Activated T-helper 17 cell treated with anti-CD3 and anti-CD28 coated beads, Interleukin-2, amount 50 U/mL, for 72 hours (primary cell): ENCODE results near the gene PITPNM3. TPM values are rescaled to one million over a fixed set of nuclear protein-coding genes. Genes with fewer than 3 reads are reported as not detected.

Experiments
- ATAC-seq: fragments of 150-1000 bp; cut with Tn5 transposase; replicated peaks from 2 replicates; pipeline ENCODE4 v1.10.0; 2021; ENCODE audit warnings: mild to moderate bottlenecking, moderate library complexity
- H3K27ac Mint-ChIP-seq: one replicate; pipeline ENCODE4 v1.8.0; 2022; ENCODE audit warnings: mixed read lengths
- H3K27me3 Mint-ChIP-seq: one replicate; pipeline ENCODE4 v1.8.0; 2022; ENCODE audit warnings: mixed read lengths
- H3K36me3 Mint-ChIP-seq: one replicate; pipeline ENCODE4 v1.8.0; 2022; ENCODE audit warnings: low read depth, mild to moderate bottlenecking, mixed read lengths
- H3K4me1 Mint-ChIP-seq: one replicate; pipeline ENCODE4 v1.8.0; 2022; ENCODE audit warnings: mixed read lengths
- H3K4me3 Mint-ChIP-seq: one replicate; pipeline ENCODE4 v1.8.0; 2022; ENCODE audit warnings: mild to moderate bottlenecking, mixed read lengths
- H3K9me3 Mint-ChIP-seq: one replicate; pipeline ENCODE4 v1.8.0; 2022; ENCODE audit warnings: mixed read lengths
- total RNA-seq, 2 donors: library from RNA; stranded (reverse); gene quantifications; one replicate each; pipeline ENCODE4 v1.2.3, GENCODE V29; 2022

Gene PITPNM3
- total RNA-seq, 2 donors from 2014 or later: 0.73 to 1.4 TPM

DNA sequence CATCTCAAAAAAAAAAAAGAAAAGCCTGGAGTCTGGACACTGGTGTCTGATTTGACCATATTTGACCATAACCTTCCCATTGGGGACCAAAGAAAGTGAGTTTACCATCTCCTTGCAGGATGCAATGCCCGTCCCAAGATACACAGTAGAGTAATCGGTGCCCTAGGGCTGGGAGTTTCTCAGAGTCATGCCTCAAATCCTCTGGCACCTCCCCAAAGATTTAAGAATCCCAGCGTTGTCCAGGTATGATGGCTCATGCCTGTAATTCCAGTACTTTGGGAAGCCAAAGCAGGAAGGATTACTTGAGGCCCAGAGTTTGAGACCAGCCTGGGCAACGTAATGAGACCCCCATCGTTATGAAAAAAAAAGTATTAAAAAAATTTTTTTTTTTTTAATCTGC is 5.0 kb downstream of the PITPNM3 start:
- peaks cover 11% of the 10 kb centered on the region for H3K4me1 Mint-ChIP-seq
- no peak for ATAC-seq
- no peak overlapping the region for H3K27ac Mint-ChIP-seq
- no peak overlapping the region for H3K4me3 Mint-ChIP-seq
- H3K36me3 Mint-ChIP-seq: no peaks in the 10 kb centered on the region
- no peaks in the 10 kb centered on the region for H3K9me3 Mint-ChIP-seq
- peaks cover 15% of the 10 kb centered on the region for H3K27me3 Mint-ChIP-seq

DNA sequence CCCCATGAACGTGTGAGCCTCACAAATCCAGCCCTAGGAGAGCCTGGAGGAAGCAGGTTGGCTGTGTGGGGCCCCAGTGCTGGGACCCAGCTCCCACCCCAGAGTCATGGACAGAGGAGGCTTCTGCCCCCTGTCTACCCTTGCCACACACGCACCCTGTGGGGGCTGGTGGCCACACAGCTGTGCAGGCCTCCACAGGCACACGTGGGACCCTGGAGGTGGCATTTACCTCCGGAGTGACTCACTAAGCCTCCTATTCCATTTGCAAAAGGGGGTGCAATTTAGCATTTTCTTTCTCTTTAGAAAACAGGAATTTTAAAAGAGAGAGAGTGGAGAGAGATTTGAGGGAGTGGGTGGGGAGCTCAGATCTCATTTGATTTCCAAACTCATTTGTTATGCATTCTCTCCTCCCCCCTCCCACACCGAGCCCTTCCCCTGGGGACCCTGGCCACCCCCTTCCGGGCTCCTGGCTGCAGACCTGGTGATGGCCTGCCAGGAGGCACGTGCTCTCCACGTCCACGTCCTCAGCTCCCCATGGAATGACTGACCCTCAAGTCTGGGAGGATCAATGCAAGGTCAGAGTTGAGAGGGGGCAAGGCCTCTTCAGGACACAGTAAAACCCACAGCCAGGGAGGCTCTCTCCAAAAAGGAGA is 6.8 kb downstream of the PITPNM3 start:
- H3K36me3 Mint-ChIP-seq: no peaks in the 10 kb centered on the region

DNA sequence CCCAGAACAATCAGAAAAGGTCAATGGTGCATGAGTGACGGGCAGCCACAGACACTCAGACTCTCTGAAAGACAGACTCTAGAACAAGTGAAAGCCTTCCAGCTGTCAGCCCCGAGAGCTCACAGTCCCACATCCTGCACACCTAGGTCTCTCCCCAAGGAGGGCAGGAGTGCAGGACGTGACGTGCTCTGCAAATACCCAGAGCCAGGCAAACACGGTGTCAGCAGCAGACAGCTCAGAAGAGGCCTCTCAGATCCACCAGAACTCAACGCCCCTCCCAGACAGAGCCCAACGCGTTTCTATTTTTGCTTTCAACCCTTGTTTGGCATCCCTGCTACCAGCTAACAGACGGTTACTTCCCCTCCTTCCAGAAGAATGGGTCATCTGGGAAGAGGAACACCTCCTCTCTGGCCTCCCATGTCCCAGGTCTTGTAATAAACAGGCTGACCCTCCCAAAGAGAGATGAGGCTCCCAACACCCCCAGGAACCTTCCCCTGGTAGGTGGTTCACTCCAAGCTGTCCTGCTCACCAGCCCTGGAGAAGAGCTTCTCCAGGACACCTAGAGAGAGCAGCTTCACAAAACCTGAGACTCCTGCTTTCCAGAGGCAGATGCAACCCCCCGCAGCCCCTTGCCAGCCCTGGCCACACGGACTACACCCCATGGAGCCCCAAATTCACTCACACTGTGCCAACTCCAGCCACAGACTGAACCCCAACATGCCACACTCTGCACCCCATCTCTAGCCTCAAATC is 7.6 kb downstream of the PITPNM3 start:
- ATAC-seq: peak; percentile 94
- no peaks in the 10 kb centered on the region for H3K36me3 Mint-ChIP-seq
- peak overlapping the region; percentile 80 for H3K27ac Mint-ChIP-seq
- H3K4me1 Mint-ChIP-seq: peaks cover 11% of the 10 kb centered on the region
- peak overlapping the region; percentile 47 for H3K4me3 Mint-ChIP-seq
- H3K9me3 Mint-ChIP-seq: no peaks in the 10 kb centered on the region
- peaks cover 4% of the 10 kb centered on the region for H3K27me3 Mint-ChIP-seq

More for the DNA sequence above, 6.8 kb downstream of the PITPNM3 start:
- H3K27ac Mint-ChIP-seq: peak overlapping the region; percentile 80
- no peaks in the 10 kb centered on the region for H3K9me3 Mint-ChIP-seq
- peaks cover 9% of the 10 kb centered on the region for H3K27me3 Mint-ChIP-seq
- H3K4me1 Mint-ChIP-seq: peaks cover 11% of the 10 kb centered on the region
- no peak for ATAC-seq
- no peak overlapping the region for H3K4me3 Mint-ChIP-seq

DNA sequence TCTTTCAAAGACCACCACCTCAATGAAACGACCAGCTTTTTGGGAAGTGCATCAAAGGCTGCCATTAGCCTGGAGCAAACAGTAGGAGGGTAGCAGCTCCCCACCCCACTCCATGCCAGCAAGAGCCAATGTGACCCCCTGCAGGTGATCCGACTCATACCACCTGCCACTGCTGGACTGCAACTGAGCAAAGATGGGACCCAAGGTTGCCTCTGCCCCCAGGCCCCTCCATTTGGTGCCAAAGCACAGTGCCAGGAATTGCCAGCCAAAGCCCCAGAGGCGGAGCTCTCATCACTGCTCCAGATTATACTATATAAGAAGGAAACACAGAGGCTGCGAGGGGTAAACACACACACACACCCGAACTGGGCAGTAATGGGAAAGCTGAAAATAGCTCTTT is 8.3 kb downstream of the PITPNM3 start:
- no peak for ATAC-seq
- Mint-ChIP-seq H3K27me3 (no peaks in the 10 kb centered on the region), H3K4me1 (peaks cover 11% of the 10 kb centered on the region), H3K9me3 (no peaks in the 10 kb centered on the region), H3K36me3 (no peaks in the 10 kb centered on the region), H3K27ac (peak overlapping the region; percentile 80), H3K4me3 (peak overlapping the region; percentile 47)

DNA sequence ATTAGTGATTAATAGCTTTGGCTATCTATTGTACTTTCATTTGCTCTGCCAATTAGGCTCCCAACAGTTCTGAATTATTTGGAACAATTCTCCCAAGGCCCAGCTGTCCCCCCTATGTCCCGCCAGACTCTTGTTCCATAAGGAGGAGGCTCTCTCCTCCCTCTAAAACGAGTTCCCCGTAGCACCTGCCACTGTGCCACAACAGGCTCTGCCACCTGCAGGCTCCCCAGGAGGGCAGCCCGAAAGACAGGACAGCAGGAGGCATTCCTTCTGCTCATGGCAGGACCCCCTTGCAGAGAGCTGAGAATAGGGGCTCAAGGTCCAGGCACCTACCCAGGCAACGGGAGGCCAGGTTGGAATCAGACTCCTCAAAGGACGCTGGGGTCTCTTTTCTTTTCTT is 9.0 kb downstream of the PITPNM3 start:
- no peak for ATAC-seq
- Mint-ChIP-seq H3K4me1 (peaks cover 11% of the 10 kb centered on the region), H3K36me3 (no peaks in the 10 kb centered on the region), H3K27me3 (peaks cover under 1% of the 10 kb centered on the region), H3K4me3 (no peak overlapping the region), H3K9me3 (no peaks in the 10 kb centered on the region), H3K27ac (no peak overlapping the region)

DNA sequence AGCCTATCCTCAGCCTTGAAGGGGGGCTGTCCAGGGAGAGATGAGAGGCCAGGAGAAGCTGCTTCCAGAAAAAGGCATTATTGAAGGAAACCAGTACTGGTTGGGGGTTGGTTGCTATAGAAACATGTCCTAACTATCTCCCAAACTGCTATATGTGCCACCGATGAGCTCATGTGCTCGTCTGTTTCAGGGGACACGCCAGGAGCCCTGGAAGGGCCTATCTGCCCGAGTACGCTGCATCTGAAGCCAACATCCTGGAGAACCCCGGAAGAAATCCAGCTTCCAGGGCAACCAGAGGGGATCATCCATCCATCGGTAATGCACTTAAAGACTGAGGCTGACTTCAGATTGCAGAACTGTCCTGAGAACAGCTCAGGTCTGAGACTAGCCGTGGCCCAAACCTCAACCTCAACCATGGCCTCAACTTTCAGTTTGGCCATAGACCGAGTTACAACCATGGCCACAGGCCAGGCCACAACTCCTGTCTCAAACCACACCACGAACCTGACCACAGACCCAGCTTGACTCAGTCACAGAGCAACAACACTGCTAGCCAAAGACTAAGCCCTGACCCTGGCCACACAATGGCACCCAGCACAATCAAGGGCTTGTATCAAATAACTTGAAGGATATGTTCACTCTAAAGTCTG is 10.2 kb downstream of the PITPNM3 start:
- no peaks in the 10 kb centered on the region for H3K9me3 Mint-ChIP-seq
- peaks cover 3% of the 10 kb centered on the region for H3K27me3 Mint-ChIP-seq
- peak; percentile 30 for ATAC-seq
- no peak overlapping the region for H3K27ac Mint-ChIP-seq
- peaks cover 11% of the 10 kb centered on the region for H3K4me1 Mint-ChIP-seq
- H3K36me3 Mint-ChIP-seq: no peaks in the 10 kb centered on the region
- no peak overlapping the region for H3K4me3 Mint-ChIP-seq

DNA sequence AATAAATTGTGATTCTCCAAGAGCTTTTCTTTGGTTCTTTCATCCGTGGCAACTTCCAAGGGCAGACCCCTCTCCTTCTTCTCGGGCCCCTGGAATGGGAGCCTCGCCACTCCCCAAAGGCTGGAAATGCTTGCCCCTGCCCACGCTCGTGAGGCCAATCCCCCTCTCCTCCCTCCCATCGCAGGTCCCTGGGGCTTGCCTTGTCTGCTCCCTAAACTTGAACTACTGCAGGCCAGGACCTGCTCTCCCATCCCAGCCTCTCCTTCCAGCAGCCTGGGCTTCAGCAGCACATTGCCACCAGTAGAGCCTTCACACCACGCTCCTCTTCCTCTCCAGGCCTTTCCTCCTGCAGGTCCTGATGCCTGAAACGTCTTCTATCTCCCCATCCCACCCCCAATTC is 11.1 kb downstream of the PITPNM3 start:
- no peaks in the 10 kb centered on the region for H3K36me3 Mint-ChIP-seq
- H3K27me3 Mint-ChIP-seq: peaks cover 3% of the 10 kb centered on the region
- H3K9me3 Mint-ChIP-seq: no peaks in the 10 kb centered on the region
- no peak for ATAC-seq
- no peak overlapping the region for H3K4me3 Mint-ChIP-seq
- H3K4me1 Mint-ChIP-seq: peaks cover 11% of the 10 kb centered on the region
- H3K27ac Mint-ChIP-seq: no peak overlapping the region

DNA sequence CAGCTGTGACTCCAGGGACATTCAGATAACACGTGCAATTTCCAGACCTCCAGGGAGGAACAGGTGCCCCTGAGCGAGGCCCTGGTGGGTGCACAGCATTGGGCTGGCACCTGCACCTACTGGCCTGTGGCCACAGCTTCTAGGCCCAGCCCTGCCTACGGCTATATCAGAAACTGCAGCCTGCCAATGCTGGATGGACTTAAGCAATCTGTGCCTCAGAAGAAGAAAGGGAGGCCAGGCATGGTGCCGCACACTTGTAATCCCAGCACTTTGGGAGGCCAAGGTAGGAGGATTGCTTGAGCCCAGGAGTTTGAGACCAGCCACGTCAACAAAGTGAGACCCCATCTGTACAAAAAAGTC is 12.4 kb downstream of the PITPNM3 start:
- Mint-ChIP-seq H3K27me3 (peaks cover 6% of the 10 kb centered on the region), H3K4me1 (peaks cover 8% of the 10 kb centered on the region), H3K4me3 (no peak overlapping the region), H3K9me3 (no peaks in the 10 kb centered on the region), H3K36me3 (no peaks in the 10 kb centered on the region), H3K27ac (no peak overlapping the region)
- no peak for ATAC-seq

DNA sequence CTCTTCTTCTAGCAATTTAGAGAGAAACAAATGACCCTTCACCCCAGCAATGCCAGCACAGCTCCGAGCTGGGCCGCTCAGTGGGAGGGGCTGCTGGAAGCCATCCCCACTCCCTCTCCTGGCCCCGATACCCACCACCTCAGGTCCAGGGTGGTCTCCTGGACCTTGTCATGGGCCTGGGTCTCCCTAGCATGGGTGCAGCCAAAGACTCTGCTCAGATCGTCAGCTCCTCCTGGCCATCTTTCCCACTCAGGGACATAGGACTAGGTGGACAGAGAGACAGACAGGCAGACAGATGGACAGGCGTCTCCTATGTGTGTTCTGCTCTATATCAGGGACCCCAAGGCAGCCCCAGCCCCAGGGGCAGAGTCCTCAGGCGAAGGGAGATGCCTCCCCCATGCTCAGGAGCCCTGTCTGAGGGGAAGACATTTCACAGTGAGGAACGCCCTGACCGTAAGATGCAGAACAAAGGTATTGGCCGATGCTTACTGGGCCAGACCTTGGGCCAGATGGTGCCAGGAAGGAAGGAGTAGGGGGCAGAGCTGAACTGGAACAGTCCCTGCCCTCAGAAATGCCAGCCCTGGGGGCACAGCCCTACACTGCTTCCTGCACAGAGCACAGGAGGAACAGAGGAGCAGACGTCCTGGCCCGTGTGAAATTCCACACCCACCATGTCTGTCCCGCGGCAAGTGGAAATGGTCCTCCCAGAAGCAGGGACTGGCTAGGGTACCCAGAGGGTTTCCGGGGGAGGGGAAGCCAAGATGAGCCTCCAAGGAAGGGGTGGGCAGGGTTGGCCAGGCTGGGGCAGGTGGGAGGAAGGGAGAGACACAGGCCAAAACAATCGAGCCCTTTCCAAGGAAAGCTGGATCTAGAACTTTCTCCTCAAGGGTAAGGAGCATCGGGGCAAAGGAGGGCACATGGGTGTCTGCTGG is 13.0 kb downstream of the PITPNM3 start:
- H3K27ac Mint-ChIP-seq: no peak overlapping the region

DNA sequence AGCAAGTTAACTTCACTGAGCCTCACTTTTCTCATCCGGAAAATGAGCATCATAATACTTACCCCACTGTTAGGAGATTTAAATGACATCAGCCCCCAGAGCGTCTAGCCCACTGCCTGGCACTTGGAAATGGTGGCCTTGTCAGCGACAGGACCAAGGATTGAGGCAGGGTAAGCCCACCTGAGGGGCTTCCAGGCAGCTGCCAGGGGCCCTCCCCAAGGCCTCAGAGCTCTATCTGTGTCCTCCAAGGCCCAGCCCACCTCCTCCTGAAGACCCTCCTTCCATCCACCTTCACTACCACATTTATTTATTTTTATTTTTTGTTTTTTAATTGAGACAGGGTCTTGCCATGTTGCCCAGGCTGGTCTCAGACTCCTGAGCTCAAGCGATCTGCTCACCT is 13.8 kb downstream of the PITPNM3 start:
- Mint-ChIP-seq H3K36me3 (no peaks in the 10 kb centered on the region), H3K4me3 (no peak overlapping the region)

More for the DNA sequence above, 13.0 kb downstream of the PITPNM3 start:
- no peak for ATAC-seq
- Mint-ChIP-seq H3K9me3 (no peaks in the 10 kb centered on the region), H3K36me3 (no peaks in the 10 kb centered on the region), H3K27me3 (peaks cover 6% of the 10 kb centered on the region), H3K4me1 (peaks cover 2% of the 10 kb centered on the region), H3K4me3 (no peak overlapping the region)

DNA sequence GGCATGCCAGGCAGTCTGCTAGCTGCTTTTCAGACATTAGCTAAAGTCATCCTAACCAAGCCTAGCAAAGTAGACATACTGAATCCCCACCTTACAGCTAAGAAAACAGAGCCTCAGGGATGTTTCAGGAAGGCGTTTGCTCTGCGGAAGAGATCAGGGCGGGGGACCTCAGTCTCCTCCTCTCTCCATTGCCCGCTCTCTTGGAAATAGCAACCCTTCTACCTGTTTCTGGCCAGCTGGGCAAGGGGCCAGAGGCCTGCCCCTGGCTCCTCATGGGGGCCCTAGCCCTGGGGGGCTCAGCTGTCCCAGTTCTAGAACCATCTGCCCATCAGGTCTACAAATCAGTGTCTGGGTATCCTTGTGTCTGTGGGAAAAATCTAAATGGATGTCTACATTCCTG is 14.5 kb downstream of the PITPNM3 start:
- ATAC-seq: no peak
- no peaks in the 10 kb centered on the region for H3K4me1 Mint-ChIP-seq

More for the DNA sequence above, 13.8 kb downstream of the PITPNM3 start:
- Mint-ChIP-seq H3K9me3 (no peaks in the 10 kb centered on the region), H3K27me3 (peaks cover 6% of the 10 kb centered on the region), H3K27ac (no peak overlapping the region), H3K4me1 (no peaks in the 10 kb centered on the region)
- no peak for ATAC-seq

DNA sequence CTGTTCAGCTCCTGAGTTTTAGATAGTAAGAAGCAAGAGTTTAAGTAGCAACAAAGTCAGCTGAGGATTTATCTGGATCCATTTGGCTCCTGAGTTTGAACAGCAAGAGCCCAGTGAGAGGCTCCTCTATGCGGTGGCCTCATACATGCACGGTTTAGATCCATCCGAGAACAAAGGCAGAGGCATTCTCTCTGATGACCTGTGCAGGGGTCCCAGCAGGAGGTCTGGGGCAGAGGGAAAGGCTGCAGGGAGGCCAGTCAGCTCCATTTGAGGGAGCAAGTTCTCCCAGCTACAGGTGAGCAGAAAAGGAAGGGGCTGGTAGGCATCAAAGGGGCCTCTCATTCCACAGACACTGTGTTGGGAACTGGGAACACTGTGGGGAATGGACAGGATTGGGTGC is 16.5 kb downstream of the PITPNM3 start:
- Mint-ChIP-seq H3K4me1 (no peaks in the 10 kb centered on the region), H3K9me3 (no peaks in the 10 kb centered on the region), H3K27ac (no peak overlapping the region), H3K36me3 (no peaks in the 10 kb centered on the region), H3K4me3 (no peak overlapping the region), H3K27me3 (peaks cover 6% of the 10 kb centered on the region)
- no peak for ATAC-seq

More for the DNA sequence above, 14.5 kb downstream of the PITPNM3 start:
- Mint-ChIP-seq H3K36me3 (no peaks in the 10 kb centered on the region), H3K9me3 (no peaks in the 10 kb centered on the region), H3K27me3 (peaks cover 6% of the 10 kb centered on the region), H3K27ac (no peak overlapping the region), H3K4me3 (no peak overlapping the region)

DNA sequence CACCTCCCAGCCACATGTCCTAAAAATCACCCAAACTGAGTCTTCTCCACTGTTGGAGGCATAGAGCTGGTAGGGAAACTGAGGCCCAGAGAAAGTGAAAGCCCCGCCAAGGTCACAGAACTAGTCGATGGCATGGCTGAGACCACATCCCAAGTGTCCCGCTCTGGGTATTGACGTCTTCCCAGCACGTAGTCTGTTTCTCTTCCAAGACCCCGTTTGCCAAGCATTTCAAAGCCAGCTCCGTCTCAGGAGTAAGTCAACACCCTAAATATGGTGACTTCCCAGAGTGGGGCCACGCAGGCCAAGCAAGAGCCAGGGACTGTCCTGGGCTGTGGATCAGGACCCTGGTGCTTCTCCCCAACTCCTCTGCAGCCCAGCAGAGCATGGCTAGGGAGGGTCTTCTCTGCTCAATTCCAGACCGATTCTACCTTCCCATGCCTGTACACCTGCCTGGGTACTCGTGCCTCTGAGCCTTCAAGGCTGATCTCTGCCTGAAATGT is 19.7 kb downstream of the PITPNM3 start:
- H3K4me3 Mint-ChIP-seq: no peak overlapping the region
- H3K9me3 Mint-ChIP-seq: no peaks in the 10 kb centered on the region
- no peak for ATAC-seq
- H3K27ac Mint-ChIP-seq: no peak overlapping the region
- H3K4me1 Mint-ChIP-seq: no peaks in the 10 kb centered on the region
- no peaks in the 10 kb centered on the region for H3K36me3 Mint-ChIP-seq
- peaks cover 9% of the 10 kb centered on the region for H3K27me3 Mint-ChIP-seq

DNA sequence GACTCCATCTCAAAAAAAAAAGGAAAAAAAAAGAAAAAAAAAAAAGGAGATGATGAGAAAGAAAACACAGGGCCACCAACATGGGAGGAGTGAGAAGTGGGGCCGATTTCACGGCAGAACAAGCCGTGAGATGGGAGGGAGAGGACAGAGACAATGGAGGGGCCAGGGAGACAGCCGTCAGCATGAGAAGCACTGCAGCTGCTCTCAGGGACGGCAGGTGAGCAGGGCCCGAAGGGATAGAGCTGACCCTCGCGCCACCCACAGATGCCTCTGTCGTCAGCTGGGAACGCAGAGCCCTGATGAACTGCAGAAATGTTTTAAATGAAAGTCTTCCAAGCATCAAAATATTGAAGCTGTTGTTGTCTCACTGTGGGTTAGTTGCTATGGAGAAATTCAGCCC is 20.3 kb downstream of the PITPNM3 start:
- no peak overlapping the region for H3K27ac Mint-ChIP-seq
- H3K27me3 Mint-ChIP-seq: peaks cover 9% of the 10 kb centered on the region
- no peaks in the 10 kb centered on the region for H3K9me3 Mint-ChIP-seq
- H3K4me1 Mint-ChIP-seq: no peaks in the 10 kb centered on the region
- H3K36me3 Mint-ChIP-seq: no peaks in the 10 kb centered on the region
- H3K4me3 Mint-ChIP-seq: no peak overlapping the region
- no peak for ATAC-seq
